TTC549 (cell line): Measurements from ENCODE around the gene PSG1.
"Not testable (repeated sequence)": the region's sequence is repeated elsewhere in the genome, so short reads cannot be mapped to it uniquely, and the experiment has no call there.

Experiments used
- FAIRE-seq: peaks from 2 replicates; lab custom pipeline; 2012; peaks lifted over from hg19 to GRCh38; lab: Jason Lieb, UNC

PSG1 gene

DNA sequence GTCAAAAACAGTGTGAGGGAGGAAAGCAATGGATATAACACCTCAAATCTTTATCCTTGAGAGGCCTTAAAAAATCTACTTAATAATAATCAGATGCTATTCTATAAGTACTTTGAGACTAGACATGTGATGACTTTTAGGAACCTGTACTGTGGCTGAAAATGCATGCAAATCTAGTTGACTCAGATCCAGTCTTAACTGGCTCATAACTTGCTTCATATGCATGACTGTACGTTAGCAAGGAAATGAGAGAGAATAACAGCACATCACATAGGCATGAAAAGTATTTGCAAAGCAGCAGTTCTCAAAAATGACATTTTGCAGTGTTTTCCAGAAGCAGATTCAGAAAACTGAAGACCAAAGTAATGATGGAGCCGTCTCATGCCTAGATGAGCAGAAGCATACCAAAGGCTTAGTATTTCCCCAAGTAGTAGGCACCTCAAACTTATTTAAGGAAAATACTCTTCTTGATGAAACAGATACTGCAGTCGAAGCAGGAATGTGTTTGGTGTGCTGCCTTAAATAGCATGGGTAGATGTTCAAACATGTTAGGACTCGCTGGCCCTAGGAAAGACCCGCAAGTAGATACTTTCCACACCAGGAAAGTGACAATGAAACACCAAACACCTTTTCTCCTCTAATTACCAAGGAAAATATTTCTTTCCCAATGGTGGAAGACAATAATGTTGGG, 59.4 kb downstream of the PSG1 start:
- FAIRE-seq, result not testable (repeated sequence)

DNA sequence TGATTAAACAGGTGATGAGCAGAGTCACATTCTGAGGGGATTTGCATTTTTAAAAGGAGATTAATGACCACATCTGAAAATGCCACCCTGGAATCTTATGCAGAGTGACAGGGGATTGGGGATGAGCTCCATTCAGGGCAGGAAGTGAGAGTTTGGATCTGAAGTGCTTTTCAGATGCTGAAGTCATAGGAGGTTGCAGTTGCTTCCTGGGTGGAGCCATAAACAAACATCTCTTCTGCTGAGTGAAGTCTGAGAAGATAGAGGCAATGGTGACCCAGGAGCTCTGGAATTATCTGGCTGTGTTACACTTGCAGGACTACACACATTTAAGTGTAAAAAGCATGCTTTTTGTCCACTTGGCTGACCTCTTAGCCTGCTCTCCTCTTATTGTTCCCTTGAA, 62.6 kb downstream of the PSG1 start:
- FAIRE-seq, result no peak
